ENCODE measurements around the gene FER. TPM values are rescaled to one million over a fixed set of nuclear protein-coding genes. Genes with fewer than 3 reads are reported as not detected.
"Not testable (repeated sequence)": the region's sequence is repeated elsewhere in the genome, so short reads cannot be mapped to it uniquely, and the experiment has no call there.

The FER gene
- total and polyA plus RNA-seq, 3 donors from 2014 or later = 17.5 to 40.4 (median 39.8) TPM

DNA sequence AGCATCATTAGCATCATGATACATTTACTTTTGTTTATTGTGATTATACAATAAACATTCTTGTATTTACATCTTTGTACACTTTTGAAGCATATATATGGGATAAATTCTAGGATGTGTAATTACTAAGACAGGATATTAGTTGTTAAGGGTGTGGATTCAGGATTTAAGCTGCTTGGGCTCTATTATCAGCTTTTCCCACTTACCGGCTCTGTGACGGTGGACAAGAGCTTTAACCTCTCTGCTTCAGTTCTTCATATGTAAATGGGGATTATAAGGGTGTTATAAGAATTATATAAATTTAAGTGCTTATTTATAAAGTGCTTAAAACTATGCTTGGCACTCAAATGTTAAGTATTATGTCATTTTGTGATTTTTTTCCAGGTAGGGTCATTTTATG lies 131.1 kb downstream of the FER start:
- DNase-seq = no peak
- H3K27ac ChIP-seq = no peak overlapping the region
- H3K9me3 ChIP-seq = no peaks in the 10 kb centered on the region
- H3K27me3 ChIP-seq = no peaks in the 10 kb centered on the region
- 92 to 97% methylated on average over 2 of the region's 2 CpGs for WGBS, 2 donors
- TF ChIP-seq POLR2A (IDR thresholded peaks at IDR 0.05) (no peak), CTCF (IDR thresholded peaks at IDR 0.05) (no peak)
- intact Hi-C loops (cut with DNase I; ENCODE audit: low total_unique reads) = no loop called here
- no peaks in the 10 kb centered on the region for H3K4me1 ChIP-seq
- no peak overlapping the region for H3K4me3 ChIP-seq
- H3K36me3 ChIP-seq (ENCODE audit: low read depth, missing control alignments) = no peaks in the 10 kb centered on the region

DNA sequence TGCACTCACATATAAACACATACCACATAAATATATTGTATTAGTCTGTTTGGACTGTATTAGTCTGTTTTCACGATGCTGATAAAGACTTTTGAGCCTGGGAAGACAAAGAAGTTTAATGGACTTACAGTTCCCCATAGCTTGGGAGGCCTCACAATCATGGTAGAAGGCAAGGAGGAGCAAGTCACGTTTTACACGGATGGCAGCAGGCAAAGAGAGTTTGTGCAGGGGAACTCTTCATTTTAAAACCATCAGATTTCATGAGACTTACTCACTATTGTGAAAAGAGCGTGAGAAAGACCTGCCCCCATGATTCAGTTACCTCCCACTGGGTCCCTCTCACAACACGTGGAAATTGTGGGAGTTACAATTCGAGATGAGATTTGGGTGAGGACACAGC lies 133.4 kb downstream of the FER start:
- Histone ChIP-seq H3K27me3 (no peaks in the 10 kb centered on the region), H3K27ac (no peak overlapping the region), H3K36me3 (ENCODE audit: low read depth, missing control alignments) (no peaks in the 10 kb centered on the region), H3K4me1 (no peaks in the 10 kb centered on the region), H3K9me3 (no peaks in the 10 kb centered on the region), H3K4me3 (no peak overlapping the region)
- TF ChIP-seq CTCF (IDR thresholded peaks at IDR 0.05) = no peak
- DNase-seq = no peak
- 91 to 95% methylated on average over 6 of the region's 6 CpGs for WGBS, 2 donors
- intact Hi-C loops (cut with DNase I; ENCODE audit: low total_unique reads) = no loop called here

DNA sequence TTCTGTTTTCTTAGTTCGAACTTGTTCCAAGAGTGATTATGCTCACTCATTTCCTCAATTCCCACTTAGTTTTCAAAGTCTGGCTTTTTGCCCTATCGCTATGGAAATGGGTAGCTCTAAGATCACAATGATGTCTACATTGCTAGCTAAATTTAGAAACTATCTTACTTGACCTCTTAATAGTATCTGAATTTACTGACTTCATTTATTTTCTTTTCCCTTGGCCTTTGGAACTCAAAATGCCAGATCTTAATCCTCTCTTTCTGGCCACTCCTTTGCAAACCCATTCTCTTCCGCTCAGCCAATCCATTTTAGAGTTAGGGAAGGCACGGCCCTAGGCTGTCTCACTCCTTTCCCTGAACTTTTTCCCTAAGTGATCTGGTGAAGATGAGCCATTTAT lies 137.0 kb downstream of the FER start:
- TF ChIP-seq POLR2A (IDR thresholded peaks at IDR 0.05) (no peak), CTCF (IDR thresholded peaks at IDR 0.05) (no peak)
- no peak for DNase-seq

GRCh38 chr5:108898257-108898656 lies 150.6 kb downstream of the FER start:
- Histone ChIP-seq H3K36me3 (ENCODE audit: low read depth, missing control alignments) (no peaks in the 10 kb centered on the region), H3K4me1 (no peaks in the 10 kb centered on the region), H3K4me3 (no peak overlapping the region), H3K9me3 (no peaks in the 10 kb centered on the region), H3K27ac (no peak overlapping the region), H3K27me3 (no peaks in the 10 kb centered on the region)
- no peak for TF ChIP-seq POLR2A (IDR thresholded peaks at IDR 0.05)
- TF ChIP-seq CTCF (IDR thresholded peaks at IDR 0.05) = no peak
- intact Hi-C loops (cut with DNase I; ENCODE audit: low total_unique reads) = no loop called here
- no peak for DNase-seq

More for the DNA sequence above, 137.0 kb downstream of the FER start:
- 57 to 67% methylated on average over 3 to 4 of the region's 4 CpGs for WGBS, 2 donors
- intact Hi-C loops (cut with DNase I; ENCODE audit: low total_unique reads) = no loop called here
- no peak overlapping the region for H3K4me3 ChIP-seq
- no peaks in the 10 kb centered on the region for H3K27me3 ChIP-seq
- H3K36me3 ChIP-seq (ENCODE audit: low read depth, missing control alignments) = no peaks in the 10 kb centered on the region
- no peaks in the 10 kb centered on the region for H3K9me3 ChIP-seq
- H3K27ac ChIP-seq = no peak overlapping the region
- H3K4me1 ChIP-seq = no peaks in the 10 kb centered on the region

- no peak overlapping the region for H3K27ac ChIP-seq
- no peaks in the 10 kb centered on the region for H3K4me1 ChIP-seq
- H3K27me3 ChIP-seq = no peaks in the 10 kb centered on the region
- intact Hi-C loops (cut with DNase I; ENCODE audit: low total_unique reads) = no loop called here
- no peak for TF ChIP-seq POLR2A (IDR thresholded peaks at IDR 0.05)
- no peak for TF ChIP-seq CTCF (IDR thresholded peaks at IDR 0.05)
- DNase-seq = no peak
- H3K9me3 ChIP-seq = no peaks in the 10 kb centered on the region
- no peaks in the 10 kb centered on the region for H3K36me3 ChIP-seq (ENCODE audit: low read depth, missing control alignments)
- no peak overlapping the region for H3K4me3 ChIP-seq
Measured at GRCh38 chr5:108898707-108899106, 151.0 kb downstream of the FER start.

DNA sequence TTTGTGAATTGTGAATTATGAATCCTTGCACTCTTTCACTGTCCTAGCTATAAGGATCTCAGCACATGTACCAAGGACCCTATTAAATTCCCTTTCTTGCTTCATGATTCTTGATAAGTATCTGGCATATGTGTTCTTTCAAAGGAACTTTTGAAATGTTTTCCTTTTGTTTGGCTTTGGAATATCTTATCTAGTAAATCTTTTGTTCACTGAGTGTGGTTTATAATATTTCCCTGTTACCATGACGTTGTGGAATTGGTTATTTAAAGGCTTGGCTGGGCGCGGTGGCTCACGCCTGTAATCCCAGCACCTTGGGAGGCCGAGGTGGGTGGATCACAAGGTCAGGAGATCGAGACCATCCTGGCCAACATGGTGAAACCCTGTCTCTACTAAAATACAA lies 151.5 kb downstream of the FER start:
- 93 to 97% methylated on average over 6 of the region's 6 CpGs for WGBS, 2 donors
- H3K4me1 ChIP-seq; H3K27me3 ChIP-seq; intact Hi-C loops (cut with DNase I; ENCODE audit: low total_unique reads); H3K27ac ChIP-seq; H3K9me3 ChIP-seq; H3K4me3 ChIP-seq; DNase-seq; H3K36me3 ChIP-seq (ENCODE audit: low read depth, missing control alignments): not testable (repeated sequence)
